WTC11 (cell line): ENCODE results near the gene NHERF2. TPM values are rescaled to one million over a fixed set of nuclear protein-coding genes. Genes with fewer than 3 reads are reported as not detected.

Source experiments
- ATAC-seq: fragments of 200-7000 bp; cut with Tn5 transposase; 2 replicates; pipeline ENCODE4 v1.10.0; 2021; ENCODE audit warnings: mild to moderate bottlenecking, moderate library complexity
- CTCF ChIA-PET: fragments of 300-600 bp; sonication (Branson Sonifier 250); formaldehyde crosslinking; loops from one replicate; lab custom pipeline; 2021; ENCODE audit warnings: antibody characterized with exemption; lab: Charles Lee
- POLR2A ChIA-PET: fragments of 350-600 bp; sonication (Branson Sonifier 250); formaldehyde crosslinking; loops from one replicate; lab custom pipeline; 2021; ENCODE audit warnings: antibody characterized with exemption; lab: Charles Lee
- DNase-seq: peaks from one replicate; pipeline ENCODE4 v3.0.0; 2021; ENCODE audit warnings: low spot score
- H3K27ac Mint-ChIP-seq: 2 replicates; pipeline ENCODE4 v1.8.0; 2021; ENCODE audit warnings: mixed read lengths
- H3K27me3 Mint-ChIP-seq: 2 replicates; pipeline ENCODE4 v1.8.0; 2021; ENCODE audit warnings: low read depth, mild to moderate bottlenecking, moderate library complexity, mixed read lengths
- H3K36me3 Mint-ChIP-seq: 2 replicates; pipeline ENCODE4 v1.8.0; 2021; ENCODE audit warnings: mixed read lengths
- H3K4me1 Mint-ChIP-seq: 2 replicates; pipeline ENCODE4 v1.8.0; 2022; ENCODE audit warnings: mixed read lengths
- H3K4me3 Mint-ChIP-seq: 2 replicates; pipeline ENCODE4 v1.8.0; 2021; ENCODE audit warnings: mild to moderate bottlenecking, moderate library complexity, mixed read lengths
- H3K9me3 Mint-ChIP-seq: 2 replicates; pipeline ENCODE4 v1.8.0; 2021; ENCODE audit warnings: mixed read lengths
- AR ChIP-seq: fragments of 250-450 bp; sonication (Bioruptor Pico); IDR thresholded peaks from 2 replicates; pipeline ENCODE4 v1.9.0; 2021; ENCODE audit warnings: mild to moderate bottlenecking
- ARID4B ChIP-seq: sonication (generic); formaldehyde crosslinking; IDR thresholded peaks from 2 replicates; pipeline ENCODE4 v1.8.0; 2023; ENCODE audit warnings: missing genetic modification reagents, mild to moderate bottlenecking, borderline replicate concordance
- CREB1 ChIP-seq: sonication (generic); formaldehyde crosslinking; IDR thresholded peaks from 2 replicates; pipeline ENCODE4 v1.8.0; 2023; ENCODE audit warnings: mild to moderate bottlenecking, missing genetic modification reagents
- ELF4 ChIP-seq: sonication (generic); formaldehyde crosslinking; IDR thresholded peaks from 2 replicates; pipeline ENCODE4 v1.8.1; 2022; ENCODE audit warnings: low read depth, mild to moderate bottlenecking, moderate library complexity, missing genetic modification reagents
- EMX1 ChIP-seq: fragments of 250-450 bp; sonication (Bioruptor Pico); IDR thresholded peaks from 2 replicates; pipeline ENCODE4 v1.8.0; 2021; ENCODE audit warnings: mild to moderate bottlenecking
- ESRRA ChIP-seq: sonication (generic); formaldehyde crosslinking; IDR thresholded peaks from 2 replicates; pipeline ENCODE4 v1.8.1; 2022; ENCODE audit warnings: mild to moderate bottlenecking, missing genetic modification reagents, borderline replicate concordance
- FOXK1 ChIP-seq: sonication (generic); formaldehyde crosslinking; IDR thresholded peaks from 2 replicates; pipeline ENCODE4 v1.8.0; 2022; ENCODE audit warnings: mild to moderate bottlenecking, moderate library complexity, missing genetic modification reagents
- FOXP1 ChIP-seq: sonication (generic); formaldehyde crosslinking; IDR thresholded peaks from 2 replicates; pipeline ENCODE4 v1.8.0; 2022; ENCODE audit warnings: missing genetic modification reagents, mild to moderate bottlenecking, moderate library complexity, borderline replicate concordance
- GABPB1 ChIP-seq: sonication (generic); formaldehyde crosslinking; IDR thresholded peaks from 2 replicates; pipeline ENCODE4 v1.8.1; 2023; ENCODE audit warnings: mild to moderate bottlenecking, missing genetic modification reagents
- HMGA2 ChIP-seq: fragments of 250-450 bp; sonication (Bioruptor Pico); IDR thresholded peaks from 2 replicates; pipeline ENCODE4 v1.4.0; 2021; ENCODE audit warnings: mild to moderate bottlenecking, moderate library complexity
- MAX ChIP-seq: sonication (generic); formaldehyde crosslinking; IDR thresholded peaks from 2 replicates; pipeline ENCODE4 v1.8.0; 2022; ENCODE audit warnings: mild to moderate bottlenecking, missing genetic modification reagents
- NFE2L1 ChIP-seq: sonication (generic); formaldehyde crosslinking; IDR thresholded peaks from 2 replicates; pipeline ENCODE4 v1.8.1; 2023; ENCODE audit warnings: missing genetic modification reagents
- SMAD3 ChIP-seq: sonication (generic); formaldehyde crosslinking; IDR thresholded peaks from 2 replicates; pipeline ENCODE4 v1.8.0; 2022; ENCODE audit warnings: missing genetic modification reagents, mild to moderate bottlenecking, borderline replicate concordance
- SMAD4 ChIP-seq: sonication (generic); formaldehyde crosslinking; IDR thresholded peaks from 2 replicates; pipeline ENCODE4 v1.8.0; 2022; ENCODE audit warnings: mild to moderate bottlenecking, missing genetic modification reagents
- SOX15 ChIP-seq: fragments of 250-450 bp; sonication (Bioruptor Pico); IDR thresholded peaks from 2 replicates; pipeline ENCODE4 v1.9.0; 2021; ENCODE audit warnings: mild to moderate bottlenecking
- TEAD1 ChIP-seq: sonication (generic); formaldehyde crosslinking; IDR thresholded peaks from 2 replicates; pipeline ENCODE4 v1.8.0; 2022; ENCODE audit warnings: mild to moderate bottlenecking, missing genetic modification reagents
- TEAD4 ChIP-seq: sonication (generic); formaldehyde crosslinking; IDR thresholded peaks from 2 replicates; pipeline ENCODE4 v1.8.0; 2022; ENCODE audit warnings: mild to moderate bottlenecking, missing genetic modification reagents
- ZMAT4 ChIP-seq: fragments of 250-450 bp; sonication (Bioruptor Pico); IDR thresholded peaks from 2 replicates; pipeline ENCODE4 v1.9.0; 2021; ENCODE audit warnings: mild to moderate bottlenecking
- ZNF121 ChIP-seq: sonication (generic); formaldehyde crosslinking; IDR thresholded peaks from 2 replicates; pipeline ENCODE4 v1.8.0; 2023; ENCODE audit warnings: missing genetic modification reagents
- ZNF138 ChIP-seq: sonication (generic); formaldehyde crosslinking; conservative IDR thresholded peaks from 2 replicates; pipeline ENCODE4 v1.8.1; 2022; ENCODE audit warnings: mild to moderate bottlenecking, moderate library complexity, missing genetic modification reagents
- ZNF396 ChIP-seq: fragments of 250-450 bp; sonication (Bioruptor Pico); IDR thresholded peaks from 2 replicates; pipeline ENCODE4 v1.8.0; 2021; ENCODE audit warnings: mild to moderate bottlenecking, moderate library complexity, borderline replicate concordance
- ZNF512 ChIP-seq: sonication (generic); formaldehyde crosslinking; IDR thresholded peaks from 2 replicates; pipeline ENCODE4 v1.8.1; 2022; ENCODE audit warnings: missing genetic modification reagents, borderline replicate concordance
- ZNF532 ChIP-seq: fragments of 250-450 bp; sonication (Bioruptor Pico); IDR thresholded peaks from 2 replicates; pipeline ENCODE4 v1.9.0; 2021; ENCODE audit warnings: mild to moderate bottlenecking, borderline replicate concordance
- ZNF671 ChIP-seq: fragments of 250-450 bp; sonication (Bioruptor Pico); IDR thresholded peaks from 2 replicates; pipeline ENCODE4 v1.8.0; 2021; ENCODE audit warnings: mild to moderate bottlenecking
- total RNA-seq: library from RNA; stranded (reverse); gene quantifications from 3 replicates; pipeline ENCODE4 v1.2.3, GENCODE V29; 2021

NHERF2 gene
- total RNA-seq, 1 experiment from 2014 or later: 31.1 TPM

GRCh38 chr16:1990351-1991134, 36.2 kb upstream of the NHERF2 start:
- ATAC-seq (peak; percentile 23), DNase-seq (peak; percentile 87)
- H3K36me3 Mint-ChIP-seq: peaks cover 5% of the 10 kb centered on the region; the same call in 1 of the 2 replicates
- peaks cover 17% of the 10 kb centered on the region for H3K4me1 Mint-ChIP-seq
- no peak overlapping the region for H3K27ac Mint-ChIP-seq
- peak overlapping the region; percentile 76 for H3K4me3 Mint-ChIP-seq
- CTCF ChIA-PET: interaction anchor here (0.8 to 6.4 kb wide), 7 partner anchors 10 to 205 kb away, joined by 3 to 59 read pairs (median 3); no protein-coding TSS in a partner anchor
- H3K27me3 Mint-ChIP-seq: peaks cover 24% of the 10 kb centered on the region
- H3K9me3 Mint-ChIP-seq: no peaks in the 10 kb centered on the region
- POLR2A ChIA-PET: interaction anchor here (0.6 to 1.1 kb wide), 2 partner anchors 20 to 47 kb away, joined by 3 to 4 read pairs; partner anchors contain the start of gene MSRB1
- TF ChIP-seq AR (CRISPR knock-in tag) (no peak), ELF4 (no peak), SMAD3 (CRISPR knock-in tag) (0 out of 2 replicates have a peak, but pooled peaks have one; percentile 30), ZMAT4 (CRISPR knock-in tag) (no peak), MAX (peak; percentile 43; the same call in 1 of the 2 replicates), SMAD4 (CRISPR knock-in tag) (no peak), ESRRA (peak; percentile 46; the same call in 1 of the 2 replicates), EMX1 (CRISPR knock-in tag) (no peak), NFE2L1 (CRISPR knock-in tag) (no peak), ZNF121 (CRISPR knock-in tag) (no peak), ZNF396 (no peak), SOX15 (no peak), TEAD4 (CRISPR knock-in tag) (no peak), ZNF512 (no peak), GABPB1 (no peak), ZNF532 (no peak), HMGA2 (no peak), TEAD1 (CRISPR knock-in tag) (no peak), FOXK1 (CRISPR knock-in tag) (no peak), ZNF671 (no peak), CREB1 (CRISPR knock-in tag) (no peak), ZNF138 (CRISPR knock-in tag) (no peak), ARID4B (CRISPR knock-in tag) (no peak), FOXP1 (CRISPR knock-in tag) (peak; percentile 39; the same call in 1 of the 2 replicates)
